CD4-positive, alpha-beta T cell treated with Interleukin-17A for 4 hours (primary cell): ENCODE data around the gene ZSWIM5.
"Not testable (repeated sequence)": the region's sequence is repeated elsewhere in the genome, so short reads cannot be mapped to it uniquely, and the experiment has no call there.

Source experiments
- DNase-seq: peaks from one replicate; pipeline ENCODE4 v3.0.0-alpha.2; 2020; ENCODE audit warnings: mixed read lengths

The ZSWIM5 gene

GRCh38 chr1:45079533-45079932 lies 126.9 kb downstream of the ZSWIM5 start:
- DNase-seq: no peak

- DNase-seq: not testable (repeated sequence)
Measured at GRCh38 chr1:45076959-45077358, 129.4 kb downstream of the ZSWIM5 start.

GRCh38 chr1:45071567-45071966 lies 134.8 kb downstream of the ZSWIM5 start:
- no peak for DNase-seq

GRCh38 chr1:45067806-45068205 lies 138.6 kb downstream of the ZSWIM5 start:
- no peak for DNase-seq

GRCh38 chr1:45065083-45065482 lies 141.3 kb downstream of the ZSWIM5 start:
- no peak for DNase-seq

- not testable (repeated sequence) for DNase-seq
Measured at GRCh38 chr1:45062463-45062862, 143.9 kb downstream of the ZSWIM5 start.

- no peak for DNase-seq
Measured at GRCh38 chr1:45059829-45060228, 146.6 kb downstream of the ZSWIM5 start.

- no peak for DNase-seq
Measured at GRCh38 chr1:45057542-45057941, 148.9 kb downstream of the ZSWIM5 start.

- DNase-seq: peak; percentile 18
Measured at GRCh38 chr1:45051005-45051772, 155.2 kb downstream of the ZSWIM5 start.

- DNase-seq: no peak
Measured at GRCh38 chr1:45047032-45047431, 159.4 kb downstream of the ZSWIM5 start.

GRCh38 chr1:45044916-45045315 lies 161.5 kb downstream of the ZSWIM5 start:
- no peak for DNase-seq

GRCh38 chr1:45043094-45043493 lies 163.3 kb downstream of the ZSWIM5 start:
- no peak for DNase-seq

- no peak for DNase-seq
Measured at GRCh38 chr1:45040297-45040696, 166.1 kb downstream of the ZSWIM5 start.

GRCh38 chr1:45038661-45039364 lies 167.6 kb downstream of the ZSWIM5 start:
- DNase-seq: no peak

- no peak for DNase-seq
Measured at GRCh38 chr1:45038240-45038639, 168.2 kb downstream of the ZSWIM5 start.

- no peak for DNase-seq
Measured at GRCh38 chr1:45037456-45037855, 168.9 kb downstream of the ZSWIM5 start.

- DNase-seq: no peak
Measured at GRCh38 chr1:45035631-45036301, 170.6 kb downstream of the ZSWIM5 start.

GRCh38 chr1:45033356-45033755 lies 173.0 kb downstream of the ZSWIM5 start:
- DNase-seq: no peak

- DNase-seq: no peak
Measured at GRCh38 chr1:45032837-45033236, 173.6 kb downstream of the ZSWIM5 start.

- DNase-seq: no peak
Measured at GRCh38 chr1:45026446-45026845, 180.0 kb downstream of the ZSWIM5 start.

GRCh38 chr1:45023663-45024062 lies 182.7 kb downstream of the ZSWIM5 start:
- DNase-seq: no peak

- DNase-seq: peak; percentile 68
Measured at GRCh38 chr1:45018599-45019230, 187.7 kb downstream of the ZSWIM5 start.

GRCh38 chr1:45016767-45017166 lies 189.6 kb downstream of the ZSWIM5 start:
- no peak for DNase-seq
